Measurements from ENCODE around the gene PSAP. TPM values are rescaled to one million over a fixed set of nuclear protein-coding genes. Genes with fewer than 3 reads are reported as not detected.

Gene PSAP
- total RNA-seq, 1 experiment from 2014 or later = 1,316 TPM

GRCh38 chr10:71819985-71820384, 31.1 kb downstream of the PSAP start:
- POLR2A ChIA-PET = no interaction called here
- Histone ChIP-seq H3K27me3 (replicated peaks; ENCODE audit: control insufficient read depth, insufficient read depth, low read length) (no peaks in the 10 kb centered on the region), H3K4me3 (ENCODE audit: low read depth, low read length) (no peak overlapping the region), H3K4me1 (no peaks in the 10 kb centered on the region), H3K36me3 (ENCODE audit: control insufficient read depth, insufficient read depth, low read length) (peaks cover 29% of the 10 kb centered on the region), H3K9me3 (no peaks in the 10 kb centered on the region)
- no peak for DNase-seq
- no TSS peak for BruUV-seq (replicated peaks)
- H3K9me3 Mint-ChIP-seq (ENCODE audit: unreplicated experiment) = no peaks in the 10 kb centered on the region
- H3K27ac Mint-ChIP-seq (ENCODE audit: unreplicated experiment) = no peak overlapping the region
- no peak overlapping the region for H3K4me3 Mint-ChIP-seq (ENCODE audit: unreplicated experiment)
- no peaks in the 10 kb centered on the region for H3K27me3 Mint-ChIP-seq (ENCODE audit: insufficient read depth, unreplicated experiment)
- intact Hi-C loops (cut with micrococcal nuclease; ENCODE audit: unreplicated experiment) = no loop called here
- TF ChIP-seq CTCF (IDR thresholded peaks at IDR 0.05; ENCODE audit: insufficient read depth in 1 of 2, low read depth in 1 of 2, low read length in 1 of 2, severe bottlenecking in 1 of 2, unreplicated experiment in 1 of 2) = no peak
- H3K4me1 Mint-ChIP-seq (ENCODE audit: low read depth, unreplicated experiment) = no peaks in the 10 kb centered on the region
- CTCF ChIA-PET = no interaction called here
- peaks cover 100% of the 10 kb centered on the region for H3K36me3 Mint-ChIP-seq (ENCODE audit: insufficient read depth, unreplicated experiment)

GRCh38 chr10:71819441-71819861, 31.6 kb downstream of the PSAP start:
- no peak overlapping the region for H3K4me3 ChIP-seq (ENCODE audit: low read depth, low read length)
- peaks cover 4% of the 10 kb centered on the region for H3K4me1 Mint-ChIP-seq (ENCODE audit: low read depth, unreplicated experiment)
- no peaks in the 10 kb centered on the region for H3K9me3 Mint-ChIP-seq (ENCODE audit: unreplicated experiment)
- H3K4me1 ChIP-seq = no peaks in the 10 kb centered on the region
- no peaks in the 10 kb centered on the region for H3K27me3 ChIP-seq (replicated peaks; ENCODE audit: control insufficient read depth, insufficient read depth, low read length)
- no peaks in the 10 kb centered on the region for H3K9me3 ChIP-seq
- intact Hi-C loops (cut with micrococcal nuclease; ENCODE audit: unreplicated experiment) = no loop called here
- peaks cover 30% of the 10 kb centered on the region for H3K36me3 ChIP-seq (ENCODE audit: control insufficient read depth, insufficient read depth, low read length)
- peaks cover 100% of the 10 kb centered on the region for H3K36me3 Mint-ChIP-seq (ENCODE audit: insufficient read depth, unreplicated experiment)
- TF ChIP-seq CTCF (IDR thresholded peaks at IDR 0.05; ENCODE audit: insufficient read depth in 1 of 2, low read depth in 1 of 2, low read length in 1 of 2, severe bottlenecking in 1 of 2, unreplicated experiment in 1 of 2) = no peak
- BruUV-seq (replicated peaks) = no TSS peak
- ChIA-PET CTCF (interaction anchor here (1.0 kb wide), 1 partner anchor 77 kb away, joined by 3 read pairs; no protein-coding TSS in a partner anchor), POLR2A (no interaction called here)
- no peaks in the 10 kb centered on the region for H3K27me3 Mint-ChIP-seq (ENCODE audit: insufficient read depth, unreplicated experiment)
- no peak overlapping the region for H3K4me3 Mint-ChIP-seq (ENCODE audit: unreplicated experiment)
- no peak overlapping the region for H3K27ac Mint-ChIP-seq (ENCODE audit: unreplicated experiment)
- DNase-seq = no peak

- DNase-seq = no peak
- intact Hi-C loops (cut with micrococcal nuclease; ENCODE audit: unreplicated experiment) = no loop called here
- Mint-ChIP-seq H3K36me3 (ENCODE audit: insufficient read depth, unreplicated experiment) (peaks cover 97% of the 10 kb centered on the region), H3K4me3 (ENCODE audit: unreplicated experiment) (no peak overlapping the region), H3K9me3 (ENCODE audit: unreplicated experiment) (no peaks in the 10 kb centered on the region), H3K27me3 (ENCODE audit: insufficient read depth, unreplicated experiment) (no peaks in the 10 kb centered on the region), H3K4me1 (ENCODE audit: low read depth, unreplicated experiment) (peaks cover 7% of the 10 kb centered on the region), H3K27ac (ENCODE audit: unreplicated experiment) (no peak overlapping the region)
- ChIA-PET CTCF (interaction anchor here (0.6 to 1.4 kb wide), 3 partner anchors 34 to 110 kb away, joined by 3 read pairs; no protein-coding TSS in a partner anchor), POLR2A (no interaction called here)
- Histone ChIP-seq H3K4me1 (no peaks in the 10 kb centered on the region), H3K27me3 (replicated peaks; ENCODE audit: control insufficient read depth, insufficient read depth, low read length) (no peaks in the 10 kb centered on the region), H3K9me3 (no peaks in the 10 kb centered on the region), H3K36me3 (ENCODE audit: control insufficient read depth, insufficient read depth, low read length) (peaks cover 29% of the 10 kb centered on the region), H3K4me3 (ENCODE audit: low read depth, low read length) (no peak overlapping the region)
- no peak for TF ChIP-seq CTCF (IDR thresholded peaks at IDR 0.05; ENCODE audit: insufficient read depth in 1 of 2, low read depth in 1 of 2, low read length in 1 of 2, severe bottlenecking in 1 of 2, unreplicated experiment in 1 of 2)
- BruUV-seq (replicated peaks) = no TSS peak
Measured at GRCh38 chr10:71818674-71819260, 32.3 kb downstream of the PSAP start.
